Renal cortical epithelial cell (primary cell): ENCODE results near the gene ARMC2. TPM values are rescaled to one million over a fixed set of nuclear protein-coding genes. Genes with fewer than 3 reads are reported as not detected.
A peak's percentile ranks its signal among the peaks of the same experiment; 100 is the strongest.

Source experiments
- DNase-seq: peaks from one replicate; pipeline ENCODE4 v3.0.0-alpha.2; 2011; ENCODE audit warnings: low read depth
- total RNA-seq: library from RNA; depleted of rRNA; stranded (reverse); fragments of >200 nt; gene quantifications from 2 replicates; pipeline ENCODE4 v1.2.3, GENCODE V29; 2014

Gene ARMC2
- total RNA-seq, 1 donor from 2014 or later = 4.8 TPM

DNA sequence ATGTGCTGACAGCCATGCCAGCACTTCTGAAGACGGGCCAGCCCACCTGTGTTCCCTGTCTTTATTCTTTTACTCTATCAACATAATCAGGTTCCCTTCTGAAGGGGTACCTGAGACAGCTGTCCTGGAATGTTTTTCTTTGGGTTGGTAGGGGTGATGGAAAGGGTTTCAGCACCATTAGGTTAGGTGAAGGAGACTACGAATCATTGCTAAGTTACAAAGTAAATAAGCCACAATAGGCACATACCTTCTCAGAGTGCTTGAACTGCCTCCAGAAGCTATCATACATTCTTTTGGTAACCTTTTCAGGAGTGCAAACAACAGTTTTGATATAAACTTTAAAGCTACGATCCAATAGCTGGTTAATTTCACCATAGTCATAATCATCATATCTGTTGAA, 140.1 kb downstream of the ARMC2 start:
- DNase-seq = peak; percentile 77

- no peak for DNase-seq
Observed at GRCh38 chr6:108988765-108989164, 140.5 kb downstream of the ARMC2 start.

- no peak for DNase-seq
Observed at GRCh38 chr6:108989700-108990099, 141.5 kb downstream of the ARMC2 start.

- DNase-seq = no peak
Observed at GRCh38 chr6:108993876-108994275, 145.7 kb downstream of the ARMC2 start.

DNA sequence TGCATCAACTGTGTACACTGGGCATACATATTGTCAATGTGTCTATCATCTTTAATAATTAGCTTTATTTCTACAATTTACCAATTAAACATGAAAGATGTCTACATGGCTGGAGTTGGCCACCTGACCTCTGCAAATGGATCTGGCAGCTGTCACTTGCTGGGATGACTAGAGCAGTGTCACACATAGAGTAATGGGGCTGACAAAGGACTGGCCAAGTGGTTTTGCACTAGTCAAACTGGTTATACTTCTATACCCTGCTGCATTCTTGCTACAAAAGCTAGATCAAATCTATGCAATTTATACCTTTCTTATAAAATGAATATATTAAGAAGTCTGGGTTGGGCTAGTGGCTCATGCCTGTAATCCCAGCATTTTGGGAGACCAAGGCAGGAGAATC, 147.1 kb downstream of the ARMC2 start:
- DNase-seq = no peak

DNA sequence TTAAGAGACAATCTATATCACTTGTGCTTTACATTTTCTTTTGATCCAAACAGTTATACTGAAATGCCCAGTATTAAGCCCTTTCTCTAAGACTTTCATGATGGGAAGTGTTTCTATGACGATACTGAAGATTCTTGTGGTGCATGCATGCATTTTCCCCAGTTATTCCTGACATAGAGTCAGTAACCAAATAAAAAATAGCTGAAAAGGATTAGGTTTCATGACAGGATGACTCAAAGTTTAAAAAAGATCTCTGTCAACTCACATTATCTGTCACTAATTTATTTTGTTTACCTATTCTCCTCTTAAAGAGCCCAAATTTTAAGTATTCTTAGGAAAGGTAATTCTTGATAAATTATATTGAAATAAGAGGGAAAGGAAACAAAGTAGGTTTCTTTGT, 148.0 kb downstream of the ARMC2 start:
- no peak for DNase-seq

GRCh38 chr6:108998485-108998884, 150.3 kb downstream of the ARMC2 start:
- DNase-seq = no peak

DNA sequence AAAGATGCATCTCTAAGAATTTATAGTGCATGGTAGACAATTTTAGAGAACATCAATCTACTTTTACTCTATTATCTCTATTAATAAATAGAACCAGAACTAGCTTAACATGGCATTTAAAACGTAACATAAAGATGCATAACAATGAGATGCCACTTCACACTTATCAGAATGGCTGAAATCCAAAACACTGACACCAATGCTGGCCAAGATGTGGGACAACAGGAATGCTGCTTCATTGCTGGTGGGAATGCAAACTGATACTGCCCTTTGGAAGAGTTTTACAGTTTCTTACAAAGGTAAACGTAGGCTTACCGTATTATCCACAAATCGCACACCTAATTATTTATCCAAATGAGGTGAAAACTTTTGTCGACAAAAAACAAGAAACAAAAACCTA, 151.2 kb downstream of the ARMC2 start:
- no peak for DNase-seq

- DNase-seq = no peak
Observed at GRCh38 chr6:109000289-109000688, 152.1 kb downstream of the ARMC2 start.

DNA sequence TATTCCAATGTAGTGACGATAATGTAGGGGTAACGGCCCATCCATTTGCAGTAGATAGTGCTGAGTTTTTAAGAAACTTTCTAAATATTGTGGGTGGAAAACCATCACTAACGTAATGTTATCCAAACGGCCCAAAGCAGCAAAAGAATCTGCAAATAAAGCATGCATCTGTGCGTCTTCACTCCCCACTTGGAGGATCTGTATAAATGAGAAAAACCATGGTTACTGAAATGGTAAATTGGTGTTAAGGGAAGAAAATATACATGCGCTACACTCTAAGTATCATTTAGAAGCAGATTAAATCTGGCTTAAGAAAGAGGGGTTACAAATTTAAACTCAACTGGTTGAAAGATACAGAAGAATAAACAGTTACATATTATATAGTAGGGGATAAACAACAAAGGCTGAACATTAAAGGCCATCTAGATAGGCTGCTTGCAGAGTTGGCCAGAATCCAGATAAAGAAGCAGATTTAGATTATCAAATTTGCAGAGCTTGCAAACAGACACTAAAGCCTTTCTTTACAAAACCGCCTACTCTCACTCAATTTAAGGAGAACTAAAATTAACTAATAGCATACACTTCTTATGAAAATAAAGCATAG, 153.2 kb downstream of the ARMC2 start:
- DNase-seq = no peak

- peak; percentile 79 for DNase-seq
Observed at GRCh38 chr6:109002051-109002697, 154.0 kb downstream of the ARMC2 start.

GRCh38 chr6:109002882-109003281, 154.7 kb downstream of the ARMC2 start:
- DNase-seq = no peak

- DNase-seq = no peak
Observed at GRCh38 chr6:109006818-109007217, 158.6 kb downstream of the ARMC2 start.

DNA sequence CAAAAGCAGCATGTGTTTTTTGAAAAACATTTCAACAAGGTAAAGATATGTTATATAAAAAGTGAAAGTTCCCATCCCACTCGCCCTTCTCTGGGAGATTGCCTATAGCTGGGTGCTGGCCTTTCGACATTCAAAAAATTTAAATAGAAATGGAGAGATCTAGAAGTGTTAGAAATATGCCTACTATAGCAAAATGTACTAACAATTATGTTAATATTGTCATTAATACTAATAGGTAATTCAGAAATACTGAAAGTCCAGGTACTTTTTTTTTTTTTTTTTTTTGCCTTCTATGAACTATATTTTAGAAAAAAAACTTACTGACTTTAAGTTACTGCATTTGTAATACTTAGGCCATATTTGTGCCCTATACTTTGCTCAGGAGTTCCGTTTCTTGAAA, 159.3 kb downstream of the ARMC2 start:
- DNase-seq = no peak

DNA sequence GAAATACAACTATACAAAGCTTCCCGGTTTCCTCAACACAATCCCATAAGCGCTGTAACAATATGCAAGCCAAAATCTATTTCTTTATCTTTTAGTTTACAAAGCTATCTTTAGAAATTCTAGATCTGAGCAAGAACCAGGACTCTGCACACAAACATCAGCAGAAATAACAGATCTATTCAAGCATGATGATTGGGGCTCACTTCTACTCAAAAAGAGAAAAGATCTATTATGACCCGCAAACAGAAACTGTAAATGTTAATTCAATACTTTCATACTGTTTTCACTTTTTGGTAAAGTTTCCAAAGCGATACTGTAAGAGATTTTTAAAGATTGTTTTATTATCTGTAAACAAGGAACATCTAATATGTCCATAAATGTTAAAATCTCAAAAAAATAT, 159.8 kb downstream of the ARMC2 start:
- no peak for DNase-seq

GRCh38 chr6:109008537-109009235, 160.5 kb downstream of the ARMC2 start:
- peak; percentile 50 for DNase-seq

- peak; percentile 67 for DNase-seq
Observed at GRCh38 chr6:109009236-109009961, 161.2 kb downstream of the ARMC2 start.

GRCh38 chr6:109009962-109010704, 161.9 kb downstream of the ARMC2 start:
- peak; percentile 15 for DNase-seq

DNA sequence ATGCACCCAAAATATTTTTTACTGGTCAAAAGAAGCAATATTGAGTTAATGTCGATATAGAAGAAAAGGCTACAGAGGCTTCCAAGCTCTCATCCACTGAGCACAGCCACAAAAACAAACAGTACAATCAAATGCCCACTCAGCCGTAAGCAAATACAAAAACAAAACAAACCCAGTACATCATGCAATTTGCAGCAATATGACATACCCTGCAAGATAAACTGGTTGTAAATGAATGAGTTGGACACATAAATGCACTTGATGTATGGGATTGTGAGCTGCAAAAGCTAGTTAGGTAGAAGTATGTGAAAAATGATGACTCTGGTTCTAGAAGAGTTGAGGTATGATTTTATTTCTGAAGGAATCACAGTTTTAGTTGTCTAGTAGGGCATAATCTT, 162.5 kb downstream of the ARMC2 start:
- DNase-seq = no peak

DNA sequence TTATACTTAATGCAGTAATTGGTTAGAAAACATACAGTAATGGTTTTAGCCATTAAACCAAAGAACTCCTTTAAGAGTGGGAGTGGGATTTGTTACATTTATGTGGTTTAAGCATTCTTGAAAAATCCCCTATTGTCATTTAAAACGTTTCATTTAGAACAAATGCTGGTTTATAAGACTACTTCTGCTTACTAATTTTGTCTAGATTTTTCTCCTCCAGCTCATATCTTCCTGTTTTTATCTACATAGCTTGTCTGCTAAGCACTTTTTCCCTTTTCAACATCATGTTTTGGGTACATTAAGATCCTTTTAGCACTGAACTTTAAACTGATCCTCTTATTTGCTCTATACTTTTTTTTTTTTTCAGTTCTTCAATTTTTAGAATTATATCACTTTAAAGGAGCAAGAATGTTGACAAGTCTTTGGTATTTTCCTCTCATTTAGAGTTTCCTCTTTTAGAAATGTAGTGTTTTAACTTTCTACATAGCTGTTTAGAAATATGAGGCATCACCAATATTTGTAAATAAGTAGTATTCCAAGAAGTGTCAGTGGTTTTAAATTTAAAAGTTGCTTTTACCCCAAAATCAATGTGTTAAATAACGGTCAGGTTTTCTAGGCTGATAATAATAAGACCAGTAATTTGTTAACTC, 165.6 kb downstream of the ARMC2 start:
- no peak for DNase-seq

GRCh38 chr6:109014606-109015005, 166.4 kb downstream of the ARMC2 start:
- no peak for DNase-seq
